Neural cell (in vitro differentiated cells): Measurements from ENCODE around the gene MYO18B.

Experiments used
- CTCF ChIP-seq: fragments of 450-650 bp; IDR thresholded peaks from 2 replicates; pipeline ENCODE4 v1.5.1; 2014; ENCODE audit warnings: antibody characterized with exemption, mild to moderate bottlenecking, moderate library complexity; ENCODE audit not compliant: poor library complexity, severe bottlenecking
- EP300 ChIP-seq: fragments of 450-650 bp; conservative IDR thresholded peaks from 2 replicates; pipeline ENCODE4 v1.6.1; 2014; ENCODE audit warnings: antibody characterized with exemption, mild to moderate bottlenecking, moderate library complexity; ENCODE audit not compliant: poor library complexity, severe bottlenecking
- EZH2 ChIP-seq: fragments of 200-600, 300-800 bp; shearing (Covaris generic), sonication (generic); IDR thresholded peaks from 2 replicates; pipeline ENCODE4 v1.6.1; 2014; ENCODE audit warnings: antibody characterized with exemption, low read length, borderline replicate concordance, mild to moderate bottlenecking; ENCODE audit not compliant: insufficient read depth, poor library complexity, severe bottlenecking
- MXI1 ChIP-seq: fragments of 450-650 bp; conservative IDR thresholded peaks from 2 replicates; pipeline ENCODE4 v1.6.1; 2014; ENCODE audit warnings: antibody characterized with exemption, mild to moderate bottlenecking; ENCODE audit not compliant: poor library complexity, severe bottlenecking
- POLR2AphosphoS5 ChIP-seq: IDR thresholded peaks from 2 replicates; pipeline ENCODE4 v1.6.1; 2012
- RAD21 ChIP-seq: fragments of 450-650 bp; conservative IDR thresholded peaks from 2 replicates; pipeline ENCODE4 v1.6.1; 2014; ENCODE audit warnings: antibody characterized with exemption, mild to moderate bottlenecking, moderate library complexity
- TAF1 ChIP-seq: IDR thresholded peaks from 2 replicates; pipeline ENCODE4 v1.6.1; 2012; ENCODE audit warnings: low read depth

DNA sequence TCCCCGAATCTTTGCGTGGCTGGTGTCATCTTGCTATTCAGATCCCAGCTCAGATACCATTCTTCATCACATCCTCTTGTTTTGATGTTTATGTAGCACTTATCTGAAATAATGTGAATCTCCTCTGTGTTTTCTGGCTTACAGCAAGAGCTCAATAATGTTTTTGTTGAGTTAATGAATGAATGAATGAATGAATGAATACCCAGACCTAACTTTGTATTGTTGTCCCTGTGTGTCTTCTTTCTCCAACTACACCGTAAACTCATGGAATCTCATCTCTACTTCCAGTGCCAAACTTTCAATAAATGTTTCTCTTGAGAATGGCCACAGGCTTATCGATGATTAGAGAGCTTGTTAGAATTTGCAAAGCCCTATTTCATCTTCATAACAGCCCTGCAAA lies 110.2 kb downstream of the MYO18B start:
- no peak for TF ChIP-seq CTCF
- TF ChIP-seq RAD21, result no peak
- no peak for TF ChIP-seq MXI1
- TF ChIP-seq EZH2, result no peak
- TF ChIP-seq EP300, result no peak
- no peak for TF ChIP-seq TAF1
- no peak for TF ChIP-seq POLR2AphosphoS5
